RCC 7860 (cell line): ENCODE results near the gene GALC.
A peak's percentile ranks its signal among the peaks of the same experiment; 100 is the strongest.
"Not testable (repeated sequence)": the region's sequence is repeated elsewhere in the genome, so short reads cannot be mapped to it uniquely, and the experiment has no call there.

Source experiments
- DNase-seq: peaks from one replicate; pipeline ENCODE4 v3.0.0-alpha.2; 2015; ENCODE audit warnings: low spot score
- FAIRE-seq: peaks from 2 replicates; lab custom pipeline; 2012; peaks lifted over from hg19 to GRCh38; lab: Jason Lieb, UNC

Gene GALC

DNA sequence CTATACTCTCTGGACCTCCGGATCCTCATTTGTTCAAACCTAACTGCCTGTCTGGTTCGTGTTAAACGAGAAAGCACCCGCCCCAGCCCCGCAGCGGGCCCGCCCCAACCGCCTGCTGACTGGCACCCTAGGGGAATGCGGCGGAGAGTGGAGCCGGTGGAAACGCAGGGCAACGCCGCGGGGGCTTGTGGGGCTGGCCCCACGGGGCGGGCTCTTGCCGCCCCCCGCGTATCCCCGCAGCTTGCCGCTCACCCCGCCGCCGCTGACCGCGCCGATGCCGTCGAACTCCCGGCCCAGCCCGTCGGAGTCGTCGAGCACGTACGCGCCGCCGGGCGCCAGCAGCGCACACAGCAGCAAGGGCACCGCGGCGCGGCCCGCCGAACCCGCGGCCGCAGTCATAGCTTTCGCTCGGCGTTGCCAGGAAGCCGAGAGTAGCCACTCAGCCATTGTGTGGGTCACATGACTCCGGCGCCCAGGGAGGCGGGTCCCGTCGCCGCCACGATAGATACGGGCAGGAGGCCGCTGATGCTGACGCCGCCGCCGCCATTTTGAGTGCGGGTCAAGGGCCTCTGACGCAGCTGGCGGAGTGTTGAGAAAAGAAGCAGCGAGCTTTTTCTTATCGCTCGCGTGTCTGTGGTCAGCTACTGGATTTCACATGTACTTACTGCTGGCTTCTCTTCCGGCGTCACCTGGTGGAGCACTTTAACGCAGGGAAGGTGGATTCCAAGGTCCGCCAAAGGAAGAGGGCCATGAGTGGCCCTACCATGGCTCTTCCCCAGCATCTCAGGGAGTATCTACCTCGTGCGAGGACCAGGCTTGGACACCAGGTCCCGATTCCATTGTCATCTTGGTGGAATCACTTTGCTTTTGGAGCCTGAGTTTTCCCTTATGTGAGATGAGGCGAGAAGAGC is at the start of gene GALC:
Gene GALC (minus strand): TSS at position 465 of the 911 bp plus-strand sequence. CDS start 18 bp downstream, at position 447.
- FAIRE-seq (no peak), DNase-seq (no peak)

DNA sequence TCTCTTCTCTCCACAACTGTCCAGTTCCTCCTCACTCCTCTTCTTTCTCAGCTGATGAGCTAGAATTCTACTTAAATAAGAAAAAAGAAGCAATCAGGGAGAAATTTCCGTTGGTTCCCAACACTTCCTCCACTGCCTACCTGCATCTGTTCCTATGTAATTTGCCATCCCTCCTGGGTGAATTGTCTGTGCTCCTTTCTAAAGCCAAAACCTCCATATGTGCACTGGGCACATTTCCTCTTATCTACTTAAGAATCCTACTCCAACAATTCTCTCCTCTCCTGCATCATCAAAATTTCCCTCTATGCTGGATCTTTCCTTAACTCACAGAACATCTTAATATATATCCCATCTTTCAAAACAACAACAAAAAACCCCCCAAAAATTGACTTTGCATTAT is 47.2 kb upstream of the GALC start:
- FAIRE-seq (no peak), DNase-seq (no peak)

DNA sequence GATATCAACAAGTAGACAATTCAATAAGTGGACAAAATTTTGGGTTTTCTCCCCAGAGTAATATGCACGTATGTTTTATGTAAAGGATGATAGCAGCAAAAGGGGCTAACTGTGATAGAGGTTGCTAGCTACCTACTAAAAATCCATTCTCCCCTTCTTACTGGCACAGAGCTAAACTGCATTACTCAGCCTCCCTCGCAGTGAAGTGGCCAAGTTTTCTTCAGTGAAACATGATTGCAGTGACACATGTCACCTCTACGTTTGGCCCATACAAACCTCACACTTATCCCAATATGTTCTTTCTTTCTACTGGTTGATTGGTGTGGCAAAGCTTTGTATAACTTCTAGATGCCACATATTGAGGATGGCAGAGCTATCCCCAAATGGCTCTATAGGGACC is 46.2 kb upstream of the GALC start:
- DNase-seq (no peak), FAIRE-seq (no peak)

DNA sequence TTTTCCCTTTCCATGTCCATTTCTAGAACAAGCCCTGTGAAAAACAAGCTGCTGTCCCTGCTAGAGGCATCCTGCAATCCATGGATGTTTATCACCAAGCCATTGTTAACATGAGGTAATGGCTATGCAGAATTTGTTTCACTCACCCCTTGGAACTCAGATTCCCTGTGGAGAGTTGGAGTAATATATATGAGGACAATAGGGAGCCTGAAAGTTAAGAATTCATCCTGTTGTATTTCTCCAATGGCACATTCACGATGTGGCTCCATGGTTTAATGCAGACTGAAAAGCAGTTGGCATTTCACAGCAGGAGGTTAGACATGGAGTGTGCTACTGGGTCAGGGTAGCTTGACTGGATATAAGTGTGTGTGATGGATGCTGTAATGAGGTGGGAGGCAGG is 44.3 kb upstream of the GALC start:
- FAIRE-seq, result no peak
- no peak for DNase-seq

DNA sequence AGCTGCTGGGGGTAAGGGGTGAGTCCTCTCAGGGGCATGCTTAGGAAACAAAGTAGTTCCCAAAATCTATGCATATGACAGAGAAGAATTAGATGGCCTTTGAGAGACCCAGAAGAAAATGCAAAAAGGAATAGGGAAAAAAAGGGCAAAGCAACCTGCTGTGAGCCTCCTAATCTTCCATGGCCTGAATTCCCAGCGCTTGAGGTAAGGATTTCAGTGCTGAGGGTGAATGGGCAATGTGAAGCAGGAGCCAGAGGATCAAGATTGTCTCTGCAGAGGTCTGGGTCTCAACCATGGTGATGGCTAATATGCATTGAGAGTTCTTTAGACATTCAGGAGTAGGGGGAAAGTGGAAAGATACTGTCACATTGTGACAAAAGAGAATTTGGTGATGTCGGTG is 43.4 kb upstream of the GALC start:
- no peak for FAIRE-seq
- no peak for DNase-seq

DNA sequence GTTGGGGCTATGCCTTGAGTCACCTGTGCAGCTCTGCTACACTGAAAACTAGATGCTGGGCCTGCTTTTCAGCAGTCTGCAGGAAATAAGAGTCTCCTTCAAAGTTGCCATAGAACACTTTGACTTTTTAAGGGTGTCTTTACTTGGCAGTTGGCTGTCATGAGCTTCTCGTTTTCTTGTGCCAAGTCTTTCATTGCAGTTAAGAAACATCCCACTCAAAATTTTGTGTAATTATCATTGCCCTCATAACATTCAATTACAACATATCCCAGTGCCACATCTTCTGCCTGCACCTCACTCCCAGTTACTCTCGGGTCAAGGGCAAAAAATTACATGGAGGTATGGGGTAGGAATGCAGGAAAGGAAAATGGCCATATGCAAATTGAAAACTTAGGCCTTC is 41.1 kb upstream of the GALC start:
- FAIRE-seq, result no peak
- no peak for DNase-seq

DNA sequence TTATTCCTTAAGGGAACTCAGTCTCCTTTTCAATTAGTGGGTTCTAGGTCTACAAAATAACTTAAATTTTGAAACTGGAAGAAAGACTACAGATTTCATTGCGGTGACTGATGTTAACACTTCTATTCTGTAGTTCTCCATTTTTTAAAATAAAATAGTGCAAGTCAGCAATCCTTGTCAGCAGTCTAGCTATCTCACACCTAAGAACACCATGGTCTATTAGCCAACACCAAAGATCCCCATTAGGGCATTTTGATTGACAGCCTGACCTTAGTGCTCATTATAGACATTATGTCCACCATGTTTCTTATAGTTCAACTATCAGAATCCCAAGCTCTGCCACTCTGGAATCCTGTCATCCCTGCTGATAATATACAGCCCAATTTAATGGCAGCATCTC is 39.4 kb upstream of the GALC start:
- DNase-seq (no peak), FAIRE-seq (no peak)

DNA sequence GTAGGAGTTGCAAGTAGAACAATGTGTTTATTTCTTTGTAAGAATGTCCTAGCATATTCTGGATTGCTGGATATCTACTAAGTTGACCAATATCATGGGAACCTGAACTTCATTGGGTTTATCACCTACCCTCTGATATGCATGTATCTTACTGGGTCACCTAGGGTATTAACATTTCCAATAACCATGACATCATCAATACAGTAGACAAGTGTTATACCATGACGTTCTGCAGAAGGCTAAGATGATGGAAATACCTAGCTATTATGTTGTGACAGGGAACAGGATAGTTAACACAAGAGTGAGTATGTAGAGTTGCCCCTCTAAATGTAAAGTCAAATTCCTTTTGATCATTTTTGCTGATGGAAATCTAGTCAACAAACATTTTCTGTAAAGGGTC is 37.9 kb upstream of the GALC start:
- DNase-seq (no peak), FAIRE-seq (no peak)

DNA sequence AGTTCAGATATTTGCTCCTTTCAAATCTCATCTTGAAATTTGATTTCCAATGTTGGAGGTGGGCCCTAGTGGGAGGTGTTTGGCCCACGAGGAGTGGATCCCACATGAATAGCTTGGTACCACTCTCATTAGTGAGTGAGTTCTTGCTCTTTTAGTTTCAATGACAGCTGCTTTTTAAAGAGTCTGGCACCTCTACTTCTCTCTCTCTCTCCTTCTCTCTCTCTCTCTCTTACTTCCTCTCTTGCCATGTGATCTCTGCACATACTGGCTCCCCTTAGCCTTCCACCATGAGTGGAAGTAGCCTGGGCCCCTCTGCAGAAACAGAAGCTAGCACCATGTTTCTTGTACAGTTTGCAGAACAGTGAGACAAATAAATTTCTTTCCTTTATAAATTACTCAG is 37.1 kb upstream of the GALC start:
- DNase-seq (no peak), FAIRE-seq (no peak)

DNA sequence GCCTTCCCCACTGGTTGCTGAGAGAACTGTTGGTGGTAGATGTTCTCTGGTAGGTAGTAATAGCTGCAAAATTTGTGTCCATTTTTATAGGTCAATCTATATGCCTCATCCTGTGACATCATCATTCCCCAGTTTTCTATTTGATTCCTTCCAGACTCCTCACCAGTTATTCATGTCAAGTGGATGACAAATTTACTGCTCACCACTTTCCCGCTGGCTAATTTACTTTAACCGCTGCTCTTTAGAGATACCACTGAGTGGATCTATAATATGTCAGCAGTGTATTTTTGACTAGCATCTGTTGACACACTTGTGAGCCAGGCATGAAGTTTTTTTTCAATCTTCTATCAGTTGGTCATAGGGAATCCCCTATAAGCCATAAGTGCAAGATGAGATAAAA is 36.5 kb upstream of the GALC start:
- no peak for FAIRE-seq
- DNase-seq, result no peak

DNA sequence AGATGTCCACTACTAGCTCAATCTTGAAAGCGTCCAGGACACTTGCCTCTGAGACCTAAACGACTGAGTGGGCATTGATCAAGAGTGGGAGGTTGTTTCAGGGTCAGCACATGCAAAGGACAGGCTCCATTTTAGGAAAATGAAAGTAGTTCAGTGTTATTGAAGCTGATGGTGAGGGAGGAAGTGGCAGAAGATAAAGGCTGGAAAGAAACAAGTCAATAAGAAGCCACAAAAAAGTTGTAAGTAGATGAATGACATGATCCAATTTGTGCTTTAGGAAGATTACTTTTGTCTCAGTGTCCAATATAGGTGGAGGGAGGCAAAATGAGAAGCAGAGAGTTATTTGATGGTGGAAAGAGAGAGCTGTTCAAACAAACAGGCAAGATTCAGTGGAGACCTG is 33.9 kb upstream of the GALC start:
- FAIRE-seq (no peak), DNase-seq (no peak)

DNA sequence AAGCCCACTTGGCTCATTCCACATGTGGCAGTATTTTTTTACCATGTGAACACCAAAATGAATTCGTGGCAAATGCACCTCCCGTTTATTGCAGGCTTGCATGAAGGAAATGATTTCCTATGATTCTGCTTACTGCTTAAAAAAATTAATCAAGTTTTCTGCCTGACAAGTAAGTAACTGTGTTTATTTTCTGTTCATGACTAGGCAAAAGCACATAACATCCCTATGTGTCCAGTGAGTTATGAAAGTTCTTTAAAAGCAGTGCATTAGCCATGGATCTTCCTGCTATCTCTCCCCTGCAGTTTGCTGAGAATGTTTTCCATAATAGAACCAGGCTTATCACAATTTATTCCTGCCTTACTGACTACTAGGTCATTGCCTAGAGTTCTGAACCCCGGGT is 32.3 kb upstream of the GALC start:
- FAIRE-seq, result no peak
- DNase-seq, result no peak

DNA sequence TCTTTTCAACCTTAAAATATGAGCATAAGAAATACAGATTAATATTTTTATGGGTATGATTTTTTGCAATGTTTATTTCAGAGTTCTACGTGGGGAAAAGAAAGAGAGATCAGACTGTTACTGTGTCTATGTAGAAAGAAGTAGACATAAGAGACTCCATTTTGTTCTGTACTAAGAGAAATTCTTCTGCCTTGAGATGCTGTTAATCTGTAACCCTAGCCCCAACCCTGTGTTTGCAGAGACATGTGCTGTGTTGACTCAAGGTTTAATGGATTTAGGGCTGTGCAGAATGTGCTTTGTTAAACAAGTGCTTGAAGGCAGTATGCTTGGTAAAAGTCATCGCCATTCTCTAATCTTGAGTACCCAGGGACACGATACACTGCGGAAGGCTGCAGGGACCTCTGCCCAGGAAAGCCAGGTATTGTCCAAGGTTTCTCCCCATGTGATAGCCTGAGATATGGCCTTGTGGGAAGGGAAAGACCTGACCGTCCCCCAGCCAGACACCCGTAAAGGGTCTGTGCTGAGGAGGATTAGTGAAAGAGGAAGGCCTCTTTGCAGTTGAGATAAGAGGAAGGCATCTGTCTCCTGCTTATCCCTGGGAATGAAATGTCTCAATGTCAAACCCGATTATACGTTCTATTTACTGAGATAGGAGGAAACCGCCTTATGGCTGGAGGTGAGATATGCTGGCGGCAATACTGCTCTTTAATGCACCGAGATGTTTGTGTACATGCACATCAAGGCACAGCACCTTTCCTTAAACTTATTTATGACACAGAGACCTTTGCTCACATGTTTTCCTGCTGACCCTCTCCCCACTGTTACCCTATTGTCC is 31.5 kb upstream of the GALC start:
- FAIRE-seq, DNase-seq: not testable (repeated sequence)

DNA sequence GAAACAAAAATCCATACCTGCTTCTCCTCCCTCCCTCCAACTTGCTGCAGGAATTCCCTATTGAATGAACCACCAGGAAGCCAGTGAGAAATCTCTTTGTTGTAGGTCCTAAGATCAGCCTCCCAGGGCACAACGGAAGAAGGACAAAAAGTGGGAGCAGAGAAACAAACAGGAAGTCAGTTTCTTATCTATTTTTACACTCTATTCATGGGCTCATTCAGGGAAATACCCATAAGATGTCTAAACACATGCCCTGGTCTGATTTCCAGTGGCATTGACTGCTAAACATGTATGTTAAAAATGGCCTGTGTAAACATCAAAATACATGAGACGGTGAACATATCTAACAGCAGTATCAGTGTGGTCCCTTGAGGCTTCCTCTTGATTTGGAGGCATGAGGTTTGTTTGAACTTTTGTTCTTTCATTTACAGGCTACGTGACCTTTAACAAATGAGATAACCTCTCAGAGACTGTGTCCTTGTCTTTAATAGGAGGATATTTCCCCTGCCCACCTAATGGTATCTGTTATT is 30.7 kb upstream of the GALC start:
- DNase-seq, result no peak
- no peak for FAIRE-seq

DNA sequence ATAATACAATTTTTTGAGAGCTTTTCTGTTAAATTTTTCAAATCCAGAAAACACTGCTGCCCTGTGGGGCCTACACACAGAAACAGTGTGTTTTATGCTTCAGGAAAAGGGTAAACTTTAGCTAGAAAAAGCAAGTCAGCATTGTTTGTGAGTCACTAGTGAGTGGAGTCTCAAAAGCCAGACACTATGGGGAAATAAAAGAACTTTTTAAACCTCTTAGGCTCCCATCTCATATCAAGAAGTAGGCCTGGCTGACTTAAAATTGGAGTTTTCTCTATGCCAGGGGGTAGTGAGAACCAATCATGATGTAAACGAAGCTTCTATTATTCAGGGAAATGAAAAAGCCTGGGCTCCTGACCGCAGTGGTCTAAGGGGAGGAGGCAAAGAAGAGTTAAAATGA is 24.6 kb upstream of the GALC start:
- FAIRE-seq (no peak), DNase-seq (no peak)

DNA sequence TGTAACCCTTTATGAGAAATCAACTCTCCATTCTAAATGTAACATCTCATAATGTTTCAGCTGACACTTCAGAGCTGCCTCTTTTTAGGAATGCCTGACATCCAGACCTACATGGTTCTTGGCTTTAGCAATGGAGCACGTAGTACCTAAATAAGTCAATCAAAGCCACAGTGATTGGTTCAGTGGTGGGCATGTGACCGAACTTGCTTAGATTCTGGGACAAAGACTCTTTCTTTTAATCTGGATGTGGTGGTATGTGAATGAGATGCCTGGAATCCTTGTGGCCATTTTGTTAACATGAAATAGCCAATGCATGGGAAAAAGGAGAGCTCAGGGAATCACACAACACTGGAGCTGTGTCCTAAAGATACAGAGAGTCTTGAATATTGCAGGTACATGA is 23.8 kb upstream of the GALC start:
- DNase-seq, result no peak
- FAIRE-seq, result no peak

DNA sequence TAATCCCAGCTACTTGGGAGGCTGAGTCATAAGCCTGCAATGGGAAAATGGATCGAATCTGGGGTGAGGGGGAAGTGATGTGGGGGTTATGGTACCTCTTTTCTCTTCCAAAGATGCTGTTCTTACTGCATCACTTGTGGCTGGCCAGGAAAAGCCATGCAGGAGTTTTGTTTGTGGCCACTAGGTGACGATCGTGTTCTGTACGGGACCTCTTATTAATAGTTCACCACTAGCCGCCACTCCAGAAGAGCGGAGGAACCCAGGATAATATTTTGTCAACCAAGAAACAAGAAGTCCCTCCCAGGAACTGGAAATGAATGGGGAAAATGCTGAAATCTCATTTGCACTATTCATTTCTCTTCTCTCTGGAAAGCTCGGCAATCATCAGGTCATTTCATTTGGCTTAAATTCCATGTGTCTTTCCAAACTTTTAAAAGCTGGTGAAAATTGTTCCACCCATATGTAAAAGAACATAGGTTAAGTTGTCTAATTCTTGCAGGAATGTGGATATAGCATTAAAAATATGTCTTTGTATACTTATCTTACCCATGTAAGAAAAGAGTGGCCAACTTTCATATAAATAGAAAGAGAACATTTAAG is 20.9 kb upstream of the GALC start:
- no peak for FAIRE-seq
- DNase-seq, result peak; percentile 13

DNA sequence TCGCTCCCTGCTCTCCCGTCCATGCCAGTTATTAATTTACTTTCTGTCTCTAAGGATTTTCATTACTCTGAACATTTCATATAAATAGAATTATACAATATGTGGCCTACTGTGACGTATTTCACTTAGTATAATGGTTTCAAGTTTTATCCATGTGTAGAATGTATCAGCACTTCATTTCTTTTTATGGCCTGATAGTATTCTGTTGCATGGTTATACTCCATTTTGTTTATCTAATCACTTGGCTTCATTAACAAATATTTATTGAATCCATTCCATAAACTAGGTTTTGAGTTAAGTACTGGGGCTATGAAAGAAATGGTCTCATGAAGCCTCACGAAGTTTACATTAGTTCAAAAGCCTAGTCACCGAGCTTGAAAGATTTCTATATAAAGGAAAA is 19.5 kb upstream of the GALC start:
- FAIRE-seq (no peak), DNase-seq (no peak)

DNA sequence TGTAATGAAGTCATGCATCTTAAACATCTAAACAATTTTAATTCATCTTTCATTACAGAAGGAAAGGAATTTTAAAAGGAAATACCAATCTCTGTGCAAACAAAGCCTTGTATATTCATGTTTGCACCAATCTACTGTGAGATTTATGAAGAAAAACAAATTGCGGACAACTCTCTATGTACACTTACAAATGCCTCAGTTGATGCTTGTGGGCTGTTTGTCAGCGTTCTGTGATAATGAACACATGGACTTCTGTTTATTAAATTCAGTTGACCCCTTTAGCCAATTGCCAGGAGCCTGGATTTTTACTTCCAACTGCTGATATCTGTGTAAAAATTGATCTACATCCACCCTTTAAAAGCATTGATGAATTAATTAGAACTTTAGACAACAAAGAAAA is 17.3 kb upstream of the GALC start:
- no peak for FAIRE-seq
- DNase-seq, result no peak

DNA sequence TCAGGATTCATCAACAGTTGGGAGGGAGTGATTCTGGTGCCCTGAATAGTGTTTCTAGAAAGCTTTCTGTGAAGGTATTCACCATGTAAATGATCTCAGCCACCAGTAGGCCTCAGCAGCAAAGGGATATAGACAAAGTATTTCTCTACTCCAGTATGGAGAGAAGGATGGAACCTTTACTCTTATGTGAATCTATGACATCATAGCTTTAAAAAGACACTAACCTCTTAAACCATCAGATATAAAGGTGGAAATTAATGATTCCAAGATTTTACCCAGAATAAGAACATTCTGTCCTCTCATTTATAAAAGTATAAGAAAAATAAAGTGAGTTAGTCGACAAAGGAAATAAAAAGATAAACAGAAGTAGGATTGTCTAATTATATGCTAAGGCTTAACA is 16.5 kb upstream of the GALC start:
- FAIRE-seq, result no peak
- DNase-seq, result no peak

DNA sequence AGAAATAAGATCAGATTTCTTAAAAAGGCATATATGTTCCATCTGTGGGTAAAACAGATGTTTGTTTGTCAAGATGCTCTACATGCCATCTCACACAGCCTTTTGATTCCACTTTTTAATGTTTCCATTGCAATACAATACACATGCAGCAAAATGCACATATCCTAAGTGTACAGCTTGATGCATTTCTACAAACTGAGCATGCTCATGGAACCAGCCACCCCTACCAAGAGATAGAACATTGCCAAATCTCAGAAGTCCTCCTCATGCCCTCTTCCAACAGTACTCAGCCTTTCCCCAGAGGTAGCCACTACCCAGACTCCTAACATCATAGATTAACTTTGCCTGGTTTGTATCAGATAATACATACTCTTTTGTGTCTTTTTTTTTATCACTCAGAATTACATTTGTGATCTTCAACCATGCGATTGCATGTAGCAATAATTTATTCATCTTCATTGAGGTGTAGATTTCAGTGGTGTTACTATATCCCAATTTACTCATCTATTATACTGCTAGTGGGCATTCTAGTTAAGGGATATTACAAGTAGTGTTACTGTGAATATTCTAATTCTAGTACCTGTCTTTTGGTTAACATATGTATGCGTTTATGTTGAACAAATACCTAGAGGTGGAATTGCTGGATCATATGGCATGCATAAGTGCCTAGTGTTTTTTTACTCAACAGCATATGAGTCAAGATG is 15.2 kb upstream of the GALC start:
- DNase-seq, result no peak
- no peak for FAIRE-seq
